CD4-positive, alpha-beta T cell treated with Interleukin-21 for 1 hour (primary cell): Measurements from ENCODE around the gene TIPARP.

Experiments
- DNase-seq: peaks from one replicate; pipeline ENCODE4 v3.0.0-alpha.2; 2020

The TIPARP gene

GRCh38 chr3:156744631-156745030 lies 70.2 kb downstream of the TIPARP start:
- no peak for DNase-seq

GRCh38 chr3:156745766-156746165 lies 71.4 kb downstream of the TIPARP start:
- DNase-seq = no peak

- DNase-seq = no peak
Observed at GRCh38 chr3:156747046-156747445, 72.7 kb downstream of the TIPARP start.

- DNase-seq = no peak
Observed at GRCh38 chr3:156749244-156749643, 74.9 kb downstream of the TIPARP start.

- DNase-seq = no peak
Observed at GRCh38 chr3:156750191-156750873, 75.9 kb downstream of the TIPARP start.

GRCh38 chr3:156750874-156751245 lies 76.5 kb downstream of the TIPARP start:
- no peak for DNase-seq

GRCh38 chr3:156751461-156752025 lies 77.2 kb downstream of the TIPARP start:
- no peak for DNase-seq
